NB4 (cell line): ENCODE measurements around the gene GOLGA8R.
"Not testable (repeated sequence)": the region's sequence is repeated elsewhere in the genome, so short reads cannot be mapped to it uniquely, and the experiment has no call there.

Experiments
- MAX ChIP-seq: IDR thresholded peaks from 2 replicates; pipeline ENCODE4 v1.6.1; 2011; ENCODE audit warnings: low read depth, low read length
- MYC ChIP-seq: IDR thresholded peaks from 2 replicates; pipeline ENCODE4 v1.6.1; 2011; ENCODE audit warnings: low read depth, low read length
- POLR2A ChIP-seq: IDR thresholded peaks from 2 replicates; pipeline ENCODE4 v1.6.1; 2011; ENCODE audit warnings: mild to moderate bottlenecking; ENCODE audit not compliant: insufficient read length; ENCODE audit errors: extremely low read depth
- TF ChIP-seq, protein P1 (sequence below): IDR thresholded peaks from one replicate; pipeline ENCODE4 v1.5.1; 2012; ENCODE audit warnings: low read depth, low read length

DNA sequence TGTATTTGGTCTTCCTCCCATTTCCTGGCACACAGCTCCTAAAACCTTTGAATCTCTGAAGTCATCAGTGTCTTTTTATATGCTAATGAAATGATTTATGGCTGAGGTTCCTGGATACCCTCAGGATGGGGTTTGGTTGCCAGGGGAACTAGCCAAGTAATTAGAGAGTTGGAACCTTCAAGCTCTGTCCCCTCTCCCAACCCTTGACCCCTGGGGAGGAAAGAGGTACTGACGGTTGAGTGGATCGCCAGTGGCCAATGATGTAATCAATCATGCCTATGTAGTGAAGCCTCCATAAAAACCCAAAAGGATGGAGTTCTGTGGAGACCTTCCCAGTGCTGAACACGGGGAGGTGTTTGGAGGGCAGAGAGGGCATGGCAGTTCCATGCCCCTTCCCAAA is 45.8 kb downstream of the GOLGA8R start:
- TF ChIP-seq, protein P1, sequence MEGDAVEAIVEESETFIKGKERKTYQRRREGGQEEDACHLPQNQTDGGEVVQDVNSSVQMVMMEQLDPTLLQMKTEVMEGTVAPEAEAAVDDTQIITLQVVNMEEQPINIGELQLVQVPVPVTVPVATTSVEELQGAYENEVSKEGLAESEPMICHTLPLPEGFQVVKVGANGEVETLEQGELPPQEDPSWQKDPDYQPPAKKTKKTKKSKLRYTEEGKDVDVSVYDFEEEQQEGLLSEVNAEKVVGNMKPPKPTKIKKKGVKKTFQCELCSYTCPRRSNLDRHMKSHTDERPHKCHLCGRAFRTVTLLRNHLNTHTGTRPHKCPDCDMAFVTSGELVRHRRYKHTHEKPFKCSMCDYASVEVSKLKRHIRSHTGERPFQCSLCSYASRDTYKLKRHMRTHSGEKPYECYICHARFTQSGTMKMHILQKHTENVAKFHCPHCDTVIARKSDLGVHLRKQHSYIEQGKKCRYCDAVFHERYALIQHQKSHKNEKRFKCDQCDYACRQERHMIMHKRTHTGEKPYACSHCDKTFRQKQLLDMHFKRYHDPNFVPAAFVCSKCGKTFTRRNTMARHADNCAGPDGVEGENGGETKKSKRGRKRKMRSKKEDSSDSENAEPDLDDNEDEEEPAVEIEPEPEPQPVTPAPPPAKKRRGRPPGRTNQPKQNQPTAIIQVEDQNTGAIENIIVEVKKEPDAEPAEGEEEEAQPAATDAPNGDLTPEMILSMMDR: not testable (repeated sequence)
- TF ChIP-seq POLR2A, MAX, MYC: not testable (repeated sequence)
